Measurements from ENCODE around the gene GGNBP2.

DNA sequence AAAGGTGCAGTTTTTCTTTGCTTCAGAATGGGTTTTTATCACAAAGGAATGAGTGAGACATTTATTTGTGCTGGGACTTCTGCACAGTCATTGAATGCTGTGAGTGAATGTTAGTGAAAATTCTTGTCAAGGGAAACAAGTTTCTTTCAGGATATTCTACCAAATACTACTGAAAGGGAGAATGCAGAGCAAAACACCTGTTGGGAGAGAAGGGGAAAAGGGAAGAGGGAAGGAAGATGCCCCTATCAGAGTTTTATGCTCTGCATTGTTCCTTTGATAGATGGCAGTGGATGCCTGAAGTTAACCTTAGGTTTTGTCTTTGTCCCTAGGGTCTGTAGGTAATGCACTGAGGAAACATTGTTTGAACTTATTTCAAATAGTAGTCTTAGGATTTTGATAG is 3.1 kb downstream of the GGNBP2 start:
- TF ChIP-seq CTCF (IDR thresholded peaks at IDR 0.05; ENCODE audit: control extremely low read depth in 1 of 3, insufficient read depth in 1 of 3, low read depth in 1 of 3, low read length in 3 of 3) (no peak), SIRT6 (IDR thresholded peaks at IDR 0.05; ENCODE audit: low read length) (no peak), BACH1 (IDR thresholded peaks at IDR 0.05; ENCODE audit: low read length) (no peak), MAX (IDR thresholded peaks at IDR 0.05) (no peak)
